H1 (cell line): ENCODE measurements around the gene HIPK2. TPM values are rescaled to one million over a fixed set of nuclear protein-coding genes. Genes with fewer than 3 reads are reported as not detected.

Source experiments
- CTCF ChIA-PET: fragments of 300-600 bp; sonication (Branson Sonifier 250); formaldehyde crosslinking; loops from one replicate; lab custom pipeline; 2021; ENCODE audit not compliant: partially characterized antibody; lab: Charles Lee
- POLR2A ChIA-PET: fragments of 300-600 bp; sonication (Branson Sonifier 250); formaldehyde crosslinking; loops from one replicate; lab custom pipeline; 2021; ENCODE audit warnings: inconsistent platforms; ENCODE audit not compliant: partially characterized antibody; lab: Charles Lee
- DNase-seq, 2 experiments: peaks; one replicate each; pipeline versions ENCODE4 v3.0.0 to v3.0.0-alpha.2; 2010 to 2022; ENCODE audit warnings: low spot score in 2 of 2, low read depth in 1 of 2, mixed read lengths in 1 of 2
- FAIRE-seq: peaks from 2 replicates; lab custom pipeline; 2011; peaks lifted over from hg19 to GRCh38; lab: Jason Lieb, UNC
- H2AFZ ChIP-seq: 2 replicates; pipeline ENCODE4 v1.8.1; 2012; ENCODE audit warnings: low read length, inconsistent platforms
- H2AK5ac ChIP-seq: 2 replicates; pipeline ENCODE4 v1.6.1; 2013; ENCODE audit warnings: low read depth, low read length
- H2BK120ac ChIP-seq: replicated peaks from 2 replicates; pipeline ENCODE3; 2013; ENCODE audit warnings: low read depth, low read length, inconsistent platforms
- H2BK12ac ChIP-seq: 2 replicates; pipeline ENCODE4 v1.6.1; 2013; ENCODE audit warnings: low read depth, low read length
- H2BK15ac ChIP-seq: 2 replicates; pipeline ENCODE4 v1.6.1; 2013; ENCODE audit warnings: low read length
- H2BK20ac ChIP-seq: 2 replicates; pipeline ENCODE4 v1.6.1; 2013; ENCODE audit warnings: low read length
- H2BK5ac ChIP-seq: 2 replicates; pipeline ENCODE4 v1.6.1; 2013; ENCODE audit warnings: low read depth, low read length
- H3K14ac ChIP-seq: 2 replicates; pipeline ENCODE4 v1.6.1; 2013; ENCODE audit warnings: inconsistent platforms; ENCODE audit not compliant: insufficient read length
- H3K18ac ChIP-seq: 2 replicates; pipeline ENCODE4 v1.6.1; 2013; ENCODE audit warnings: low read length; ENCODE audit errors: extremely low read depth
- H3K23ac ChIP-seq: 2 replicates; pipeline ENCODE4 v1.6.1; 2013; ENCODE audit warnings: inconsistent platforms; ENCODE audit not compliant: insufficient read length
- H3K23me2 ChIP-seq: 2 replicates; pipeline ENCODE4 v1.6.1; 2013; ENCODE audit warnings: low read depth, low read length
- H3K27ac ChIP-seq: 2 replicates; pipeline ENCODE4 v1.6.1; 2011; ENCODE audit warnings: low read depth, low read length, inconsistent platforms
- H3K27me3 ChIP-seq, 4 experiments: replicated peaks in 1 of 4; 1 replicate in 1 of 4; 2 replicates in 3 of 4; pipeline versions ENCODE4 v1.6.1 to v1.8.1; 2011 to 2013; ENCODE audit warnings: low read length in 3 of 4, mild to moderate bottlenecking in 3 of 4, inconsistent platforms in 2 of 4, mixed read lengths in 2 of 4, moderate library complexity in 1 of 4; ENCODE audit not compliant: control insufficient read depth in 3 of 4, insufficient read depth in 3 of 4; ENCODE audit errors: extremely low read depth in 1 of 4
- H3K36me3 ChIP-seq, 4 experiments: 2 replicates each; pipeline versions ENCODE4 v1.6.1 to v1.8.1; 2011 to 2013; ENCODE audit warnings: mild to moderate bottlenecking in 4 of 4, low read length in 3 of 4, moderate library complexity in 2 of 4, control low read depth in 1 of 4, inconsistent platforms in 1 of 4; ENCODE audit not compliant: insufficient read depth in 4 of 4, control insufficient read depth in 2 of 4
- H3K4ac ChIP-seq: replicated peaks from 2 replicates; pipeline ENCODE3; 2013; ENCODE audit warnings: low read length, low read depth, mixed read lengths, inconsistent platforms; ENCODE audit not compliant: insufficient read length
- H3K4me1 ChIP-seq, 4 experiments: replicated peaks in 1 of 4; 1 replicate in 1 of 4; 2 replicates in 3 of 4; pipeline versions ENCODE4 v1.6.1 to v1.8.1; 2011 to 2013; ENCODE audit warnings: low read length in 3 of 4, inconsistent platforms in 2 of 4, mixed read lengths in 1 of 4; ENCODE audit not compliant: insufficient read depth in 4 of 4, control insufficient read depth in 3 of 4
- H3K4me2 ChIP-seq, 2 experiments: 2 replicates each; pipeline versions ENCODE4 v1.6.1 to v1.8.1; 2011 to 2013; ENCODE audit warnings: low read depth in 2 of 2, low read length in 2 of 2, control low read depth in 1 of 2, inconsistent platforms in 1 of 2, mild to moderate bottlenecking in 1 of 2; ENCODE audit not compliant: insufficient read depth in 1 of 2
- H3K4me3 ChIP-seq, 4 experiments: fragments of 200-600, 300-600 bp in 1 of 4; sonication (generic), shearing (Covaris generic), sonication (Bioruptor Twin) in 1 of 4; 2 replicates each; pipeline versions ENCODE4 v1.5.1 to v1.8.1; 2011 to 2016; ENCODE audit warnings: low read length in 4 of 4, low read depth in 3 of 4, control low read depth in 2 of 4, inconsistent platforms in 2 of 4, mild to moderate bottlenecking in 2 of 4, mixed read lengths in 1 of 4, moderate library complexity in 1 of 4; ENCODE audit not compliant: insufficient read depth in 2 of 4; ENCODE audit errors: extremely low read depth in 1 of 4
- H3K56ac ChIP-seq: replicated peaks from 2 replicates; pipeline ENCODE3; 2013; ENCODE audit warnings: low read depth, mild to moderate bottlenecking, mixed read lengths, low read length, inconsistent platforms; ENCODE audit not compliant: insufficient read length
- H3K79me1 ChIP-seq: 2 replicates; pipeline ENCODE4 v1.6.1; 2013; ENCODE audit warnings: low read depth, low read length, control low read depth
- H3K79me2 ChIP-seq, 2 experiments: 2 replicates each; pipeline versions ENCODE4 v1.6.1 to v1.8.1; 2012 to 2013; ENCODE audit warnings: low read length in 2 of 2, mild to moderate bottlenecking in 2 of 2, inconsistent platforms in 1 of 2; ENCODE audit not compliant: insufficient read depth in 2 of 2, control insufficient read depth in 1 of 2
- H3K9ac ChIP-seq, 4 experiments: replicated peaks in 1 of 4; 1 replicate in 1 of 4; 2 replicates in 3 of 4; pipeline versions ENCODE4 v1.6.1 to v1.8.1; 2011 to 2013; ENCODE audit warnings: low read depth in 3 of 4, low read length in 3 of 4, control low read depth in 2 of 4, mild to moderate bottlenecking in 2 of 4, moderate library complexity in 2 of 4, inconsistent platforms in 1 of 4; ENCODE audit errors: extremely low read depth in 1 of 4
- H3K9me3 ChIP-seq, 2 experiments: 2 replicates each; pipeline versions ENCODE4 v1.6.1 to v1.8.1; 2012 to 2013; ENCODE audit warnings: mild to moderate bottlenecking in 2 of 2, moderate library complexity in 2 of 2, control low read depth in 1 of 2, inconsistent platforms in 1 of 2, low read depth in 1 of 2, low read length in 1 of 2, mixed read lengths in 1 of 2; ENCODE audit not compliant: insufficient read depth in 2 of 2
- H4K20me1 ChIP-seq, 2 experiments: replicated peaks in 1 of 2; 2 replicates each; pipeline versions ENCODE3 to v1.8.1; 2011 to 2013; ENCODE audit warnings: inconsistent platforms in 2 of 2, low read length in 2 of 2, mild to moderate bottlenecking in 1 of 2; ENCODE audit not compliant: insufficient read depth in 2 of 2, control insufficient read depth in 1 of 2
- H4K5ac ChIP-seq: 2 replicates; pipeline ENCODE4 v1.6.1; 2013; ENCODE audit warnings: low read length, low read depth, mixed read lengths, inconsistent platforms; ENCODE audit not compliant: insufficient read length
- H4K8ac ChIP-seq: 2 replicates; pipeline ENCODE4 v1.8.0; 2013; ENCODE audit warnings: mild to moderate bottlenecking, moderate library complexity, low read length, inconsistent platforms; ENCODE audit not compliant: insufficient read depth; ENCODE audit errors: extremely low read depth
- H4K91ac ChIP-seq: replicated peaks from 2 replicates; pipeline ENCODE3; 2013; ENCODE audit warnings: low read length, mixed read lengths, inconsistent platforms; ENCODE audit not compliant: insufficient read length
- CREB1 ChIP-seq: IDR thresholded peaks from 2 replicates; pipeline ENCODE4 v1.6.1; 2012; ENCODE audit warnings: inconsistent platforms
- NANOG ChIP-seq: IDR thresholded peaks from 2 replicates; pipeline ENCODE4 v1.6.1; 2011; ENCODE audit warnings: low read length, low read depth, mild to moderate bottlenecking, inconsistent platforms; ENCODE audit not compliant: insufficient read depth, poor library complexity, severe bottlenecking
- YY1 ChIP-seq: IDR thresholded peaks from 2 replicates; pipeline ENCODE4 v1.6.1; 2011; ENCODE audit warnings: low read depth, mild to moderate bottlenecking, low read length
- WGBS, 2 experiments: shearing (Covaris generic) in 1 of 2; methylation state at CpG; one replicate each; pipeline versions ENCODE4 v1.1.6 to v1.1.7; 2013 to 2015; ENCODE audit warnings: low lambda C conversion rate in 2 of 2, mixed read lengths in 2 of 2, inconsistent platforms in 1 of 2, low coverage in 1 of 2, missing lambda C conversion rate in 1 of 2; ENCODE audit not compliant: insufficient replicate concordance in 2 of 2, insufficient coverage in 1 of 2, insufficient read length in 1 of 2; ENCODE audit errors: extremely low coverage in 1 of 2, missing lambda C conversion rate in 1 of 2; 5-methylcytosine and 5-hydroxymethylcytosine counted together
- polyA plus RNA-seq, 7 experiments: library from polyadenylated mRNA; depleted of rRNA in 3 of 7; stranded (reverse) in 5 of 7; unstranded in 2 of 7; fragments of >200 nt in 5 of 7; fragments of 200-250 nt in 2 of 7; gene quantifications; 1 replicate in 5 of 7; 2 replicates in 1 of 7; 4 replicates in 1 of 7; pipeline versions ENCODE4 v1.2.1 to v1.2.3, GENCODE V29; 2011 to 2013; ENCODE audit warnings: missing spikeins in 2 of 7, mixed read lengths in 2 of 7
- total RNA-seq: library from RNA; stranded (reverse); fragmentation: NEBNext Ultra II Directional; extraction: Animal tissue kit (Norgen Biotek cat#: 25700); gene quantifications from 2 replicates; pipeline ENCODE4 v1.2.1, GENCODE V29; 2021
- TF ChIP-seq, protein P1 (sequence below): IDR thresholded peaks from 2 replicates; pipeline ENCODE4 v1.6.1; 2011; ENCODE audit warnings: low read length, improper control_type of control experiment
- TF ChIP-seq, protein P2 (sequence below): IDR thresholded peaks from 2 replicates; pipeline ENCODE4 v1.6.1; 2012; ENCODE audit warnings: inconsistent platforms

Gene HIPK2
- total and polyA plus RNA-seq, 2 of the 8 experiments (the other 6 are each of a cell fraction or from before 2014, with no cell fraction given) = 8.3 to 24.3 TPM

DNA sequence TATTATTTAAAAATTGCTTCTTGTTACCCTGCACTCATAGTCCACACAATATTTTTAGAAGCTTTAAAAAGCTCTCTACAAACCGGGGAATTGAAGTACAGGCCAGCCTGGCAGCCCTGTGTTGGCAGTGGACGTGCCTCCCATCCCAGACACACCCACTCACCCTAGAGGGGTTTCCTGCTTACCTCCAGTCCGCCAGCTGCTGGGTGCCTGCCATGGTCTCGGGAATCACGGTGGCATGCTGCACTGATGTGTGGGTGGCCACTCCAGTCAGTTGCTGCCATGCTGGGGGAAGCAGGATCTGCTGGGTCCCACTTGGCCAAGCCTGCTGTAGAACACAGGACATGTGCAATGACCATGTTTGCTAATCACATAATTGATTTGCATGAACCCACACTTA, 173.9 kb downstream of the HIPK2 start:
- no peaks in the 10 kb centered on the region for H3K27me3 ChIP-seq
- ChIA-PET CTCF (interaction anchor here (0.6 to 3.0 kb wide), 9 partner anchors 10 to 402 kb away, joined by 3 to 36 read pairs (median 4); no protein-coding TSS in a partner anchor), POLR2A (interaction anchor here (1.5 kb wide), 1 partner anchor 10 kb away, joined by 3 read pairs; no protein-coding TSS in a partner anchor)
- WGBS, 2 experiments = 86% methylated on average over 5 of the region's 5 CpGs; no CpG with 5 or more reads in 1 of the 2 experiments
- no peak overlapping the region for H2AFZ ChIP-seq
- no peaks in the 10 kb centered on the region for H3K79me2 ChIP-seq
- H3K56ac ChIP-seq = no peak overlapping the region
- 0 out of 2 replicates have a peak, but pooled peaks cover 1% of the 10 kb centered on the region for H3K23me2 ChIP-seq
- no peak overlapping the region for H2BK15ac ChIP-seq
- H3K14ac ChIP-seq = no peak overlapping the region
- no peak overlapping the region for H4K8ac ChIP-seq
- no peak overlapping the region for H2AK5ac ChIP-seq
- no peak overlapping the region for H2BK20ac ChIP-seq
- no peak for TF ChIP-seq CREB1
- TF ChIP-seq, protein P1, sequence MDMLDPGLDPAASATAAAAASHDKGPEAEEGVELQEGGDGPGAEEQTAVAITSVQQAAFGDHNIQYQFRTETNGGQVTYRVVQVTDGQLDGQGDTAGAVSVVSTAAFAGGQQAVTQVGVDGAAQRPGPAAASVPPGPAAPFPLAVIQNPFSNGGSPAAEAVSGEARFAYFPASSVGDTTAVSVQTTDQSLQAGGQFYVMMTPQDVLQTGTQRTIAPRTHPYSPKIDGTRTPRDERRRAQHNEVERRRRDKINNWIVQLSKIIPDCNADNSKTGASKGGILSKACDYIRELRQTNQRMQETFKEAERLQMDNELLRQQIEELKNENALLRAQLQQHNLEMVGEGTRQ = no peak
- TF ChIP-seq YY1 = no peak
- no peak for TF ChIP-seq NANOG
- TF ChIP-seq, protein P2, sequence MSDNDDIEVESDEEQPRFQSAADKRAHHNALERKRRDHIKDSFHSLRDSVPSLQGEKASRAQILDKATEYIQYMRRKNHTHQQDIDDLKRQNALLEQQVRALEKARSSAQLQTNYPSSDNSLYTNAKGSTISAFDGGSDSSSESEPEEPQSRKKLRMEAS = no peak
- H3K9ac ChIP-seq = no peak overlapping the region
- H4K5ac ChIP-seq = no peak overlapping the region
- H3K79me1 ChIP-seq = no peaks in the 10 kb centered on the region
- H3K18ac ChIP-seq = no peak overlapping the region
- H3K4me2 ChIP-seq = no peak overlapping the region
- H3K27ac ChIP-seq = no peak overlapping the region
- FAIRE-seq = no peak
- no peak overlapping the region for H2BK12ac ChIP-seq
- no peak overlapping the region for H4K91ac ChIP-seq
- no peaks in the 10 kb centered on the region for H3K9me3 ChIP-seq
- DNase-seq = no peak
- no peak overlapping the region for H3K4me3 ChIP-seq
- no peak overlapping the region for H3K4ac ChIP-seq
- no peaks in the 10 kb centered on the region for H4K20me1 ChIP-seq
- no peaks in the 10 kb centered on the region for H3K4me1 ChIP-seq
- no peak overlapping the region for H2BK5ac ChIP-seq
- no peak overlapping the region for H2BK120ac ChIP-seq
- H3K36me3 ChIP-seq = no peaks in the 10 kb centered on the region; a peak in 1 of 8 replicates
- H3K23ac ChIP-seq = no peak overlapping the region
